Duodenal mucosa (tissue), 2 donors: Measurements from ENCODE around the gene ATP1A3.

Source experiments
- H3K27ac ChIP-seq: one replicate; pipeline ENCODE4 v1.7.0; 2013; ENCODE audit warnings: low read depth, low read length
- H3K27me3 ChIP-seq, 2 donors: one replicate each; pipeline ENCODE4 v1.7.0; 2013; ENCODE audit warnings: low read length in 2 of 2, control low read depth in 1 of 2; ENCODE audit not compliant: insufficient read depth in 2 of 2, control insufficient read depth in 1 of 2
- H3K36me3 ChIP-seq, 2 donors: one replicate each; pipeline ENCODE4 v1.7.0; 2013; ENCODE audit warnings: low read length in 2 of 2, control low read depth in 1 of 2; ENCODE audit not compliant: insufficient read depth in 2 of 2, control insufficient read depth in 1 of 2
- H3K4me1 ChIP-seq, 2 donors: one replicate each; pipeline ENCODE4 v1.7.0; 2013; ENCODE audit warnings: low read length in 2 of 2, control low read depth in 1 of 2; ENCODE audit not compliant: insufficient read depth in 2 of 2, control insufficient read depth in 1 of 2
- H3K4me3 ChIP-seq, 2 donors: one replicate each; pipeline ENCODE4 v1.7.0; 2013; ENCODE audit warnings: low read length in 2 of 2, low read depth in 1 of 2
- H3K9ac ChIP-seq, 2 donors: one replicate each; pipeline ENCODE4 v1.7.0; 2013; ENCODE audit warnings: low read length in 2 of 2, low read depth in 1 of 2
- H3K9me3 ChIP-seq, 2 donors: one replicate each; pipeline ENCODE4 v1.7.0; 2013; ENCODE audit warnings: low read length in 2 of 2, control low read depth in 1 of 2; ENCODE audit not compliant: control insufficient read depth in 1 of 2

The ATP1A3 gene

GRCh38 chr19:41987141-41987860 lies 6.7 kb downstream of the ATP1A3 start:
- Histone ChIP-seq H3K27ac (no peak overlapping the region), H3K9ac (no peak overlapping the region), H3K4me1 (no peaks in the 10 kb centered on the region), H3K36me3 (no peaks in the 10 kb centered on the region), H3K4me3 (no peak overlapping the region), H3K9me3 (no peaks in the 10 kb centered on the region), H3K27me3 (no peaks in the 10 kb centered on the region)

- no peaks in the 10 kb centered on the region for H3K9me3 ChIP-seq
- H3K9ac ChIP-seq: no peak overlapping the region
- H3K4me1 ChIP-seq: no peaks in the 10 kb centered on the region
- no peak overlapping the region for H3K4me3 ChIP-seq
- no peak overlapping the region for H3K27ac ChIP-seq
- no peaks in the 10 kb centered on the region for H3K27me3 ChIP-seq
- no peaks in the 10 kb centered on the region for H3K36me3 ChIP-seq
Measured at GRCh38 chr19:41984961-41985360, 9.1 kb downstream of the ATP1A3 start.

- Histone ChIP-seq H3K27ac (no peak overlapping the region), H3K4me3 (no peak overlapping the region), H3K36me3 (no peaks in the 10 kb centered on the region)
Measured at GRCh38 chr19:41981724-41982123, 12.3 kb downstream of the ATP1A3 start.

GRCh38 chr19:41978470-41978869 lies 15.6 kb downstream of the ATP1A3 start:
- no peaks in the 10 kb centered on the region for H3K4me1 ChIP-seq
- no peaks in the 10 kb centered on the region for H3K9me3 ChIP-seq
- H3K9ac ChIP-seq: no peak overlapping the region
- no peaks in the 10 kb centered on the region for H3K36me3 ChIP-seq
- H3K27ac ChIP-seq: no peak overlapping the region
- H3K4me3 ChIP-seq: no peak overlapping the region
- no peaks in the 10 kb centered on the region for H3K27me3 ChIP-seq

More at GRCh38 chr19:41981724-41982123, 12.3 kb downstream of the ATP1A3 start:
- H3K27me3 ChIP-seq: no peaks in the 10 kb centered on the region
- no peak overlapping the region for H3K9ac ChIP-seq
- no peaks in the 10 kb centered on the region for H3K4me1 ChIP-seq
- no peaks in the 10 kb centered on the region for H3K9me3 ChIP-seq

GRCh38 chr19:41977916-41978315 lies 16.1 kb downstream of the ATP1A3 start:
- no peak overlapping the region for H3K4me3 ChIP-seq
- no peak overlapping the region for H3K27ac ChIP-seq
- H3K4me1 ChIP-seq: no peaks in the 10 kb centered on the region
- no peaks in the 10 kb centered on the region for H3K27me3 ChIP-seq
- no peaks in the 10 kb centered on the region for H3K9me3 ChIP-seq
- no peaks in the 10 kb centered on the region for H3K36me3 ChIP-seq
- no peak overlapping the region for H3K9ac ChIP-seq

- H3K36me3 ChIP-seq: no peaks in the 10 kb centered on the region
- H3K4me3 ChIP-seq: no peak overlapping the region
- H3K27me3 ChIP-seq: no peaks in the 10 kb centered on the region
- no peaks in the 10 kb centered on the region for H3K9me3 ChIP-seq
- H3K27ac ChIP-seq: no peak overlapping the region
- no peak overlapping the region for H3K9ac ChIP-seq
- no peaks in the 10 kb centered on the region for H3K4me1 ChIP-seq
Measured at GRCh38 chr19:41974652-41975051, 19.4 kb downstream of the ATP1A3 start.

- H3K4me1 ChIP-seq: no peaks in the 10 kb centered on the region
- H3K36me3 ChIP-seq: no peaks in the 10 kb centered on the region
- H3K9me3 ChIP-seq: no peaks in the 10 kb centered on the region
- no peaks in the 10 kb centered on the region for H3K27me3 ChIP-seq
- no peak overlapping the region for H3K27ac ChIP-seq
- no peak overlapping the region for H3K9ac ChIP-seq
- no peak overlapping the region for H3K4me3 ChIP-seq
Measured at GRCh38 chr19:41971363-41971762, 22.7 kb downstream of the ATP1A3 start.

GRCh38 chr19:41969772-41970458 lies 24.1 kb downstream of the ATP1A3 start:
- Histone ChIP-seq H3K4me1 (no peaks in the 10 kb centered on the region), H3K9me3 (no peaks in the 10 kb centered on the region), H3K27ac (no peak overlapping the region), H3K4me3 (no peak overlapping the region), H3K36me3 (no peaks in the 10 kb centered on the region), H3K27me3 (no peaks in the 10 kb centered on the region), H3K9ac (no peak overlapping the region)

- H3K4me3 ChIP-seq: no peak overlapping the region
- no peaks in the 10 kb centered on the region for H3K9me3 ChIP-seq
- H3K9ac ChIP-seq: no peak overlapping the region
- no peak overlapping the region for H3K27ac ChIP-seq
- no peaks in the 10 kb centered on the region for H3K27me3 ChIP-seq
- H3K36me3 ChIP-seq: no peaks in the 10 kb centered on the region
- no peaks in the 10 kb centered on the region for H3K4me1 ChIP-seq
Measured at GRCh38 chr19:41968751-41969595, 25.1 kb downstream of the ATP1A3 start.
